Adipocyte (in vitro differentiated cells): ENCODE results near the gene MIOS.
A peak's percentile ranks its signal among the peaks of the same experiment; 100 is the strongest.

Experiments used
- DNase-seq: peaks from one replicate; pipeline ENCODE4 v3.0.0-alpha.2; 2015; ENCODE audit warnings: low read depth
- H3K27me3 ChIP-seq: replicated peaks from 2 replicates; pipeline ENCODE4 v1.7.0; 2013; ENCODE audit warnings: mild to moderate bottlenecking, low read length, moderate library complexity; ENCODE audit not compliant: control insufficient read depth, insufficient read depth
- H3K36me3 ChIP-seq: 2 replicates; pipeline ENCODE4 v1.7.0; 2013; ENCODE audit warnings: low read length, mild to moderate bottlenecking, moderate library complexity; ENCODE audit not compliant: control insufficient read depth, insufficient read depth, severe bottlenecking
- H3K4me1 ChIP-seq: 2 replicates; pipeline ENCODE4 v1.7.0; 2013; ENCODE audit warnings: mild to moderate bottlenecking, low read length, moderate library complexity; ENCODE audit not compliant: control insufficient read depth, insufficient read depth
- H3K4me3 ChIP-seq: 2 replicates; pipeline ENCODE4 v1.7.0; 2013; ENCODE audit warnings: mild to moderate bottlenecking, low read length, moderate library complexity
- H3K9ac ChIP-seq: 2 replicates; pipeline ENCODE4 v1.7.0; 2013; ENCODE audit warnings: mild to moderate bottlenecking, low read length, moderate library complexity
- H3K9me3 ChIP-seq: 2 replicates; pipeline ENCODE4 v1.7.0; 2013; ENCODE audit warnings: mild to moderate bottlenecking, low read length, moderate library complexity; ENCODE audit not compliant: control insufficient read depth

The MIOS gene

DNA sequence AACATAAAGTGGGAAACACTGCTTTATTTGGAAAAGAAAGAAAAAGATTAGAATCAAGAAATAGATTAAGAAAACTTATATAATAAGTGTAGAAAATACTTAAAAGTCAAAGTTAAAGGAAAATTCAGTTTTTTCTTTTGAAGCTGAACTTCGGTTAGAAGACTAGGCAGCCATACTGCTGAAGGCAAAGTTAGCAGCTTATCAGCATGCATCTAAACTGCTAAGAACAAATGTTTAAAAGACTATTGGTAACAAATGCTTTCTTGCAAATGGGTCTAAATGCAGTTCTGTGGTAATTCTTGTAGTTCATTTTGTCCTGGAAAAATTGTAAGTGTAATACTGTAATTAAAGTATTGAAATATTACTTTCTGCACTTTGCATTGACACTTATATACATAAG, 18.0 kb downstream of the MIOS start:
- Histone ChIP-seq H3K9me3 (no peaks in the 10 kb centered on the region), H3K4me3 (no peak overlapping the region), H3K27me3 (no peaks in the 10 kb centered on the region), H3K4me1 (no peaks in the 10 kb centered on the region), H3K9ac (no peak overlapping the region), H3K36me3 (peaks cover 6% of the 10 kb centered on the region)
- no peak for DNase-seq

DNA sequence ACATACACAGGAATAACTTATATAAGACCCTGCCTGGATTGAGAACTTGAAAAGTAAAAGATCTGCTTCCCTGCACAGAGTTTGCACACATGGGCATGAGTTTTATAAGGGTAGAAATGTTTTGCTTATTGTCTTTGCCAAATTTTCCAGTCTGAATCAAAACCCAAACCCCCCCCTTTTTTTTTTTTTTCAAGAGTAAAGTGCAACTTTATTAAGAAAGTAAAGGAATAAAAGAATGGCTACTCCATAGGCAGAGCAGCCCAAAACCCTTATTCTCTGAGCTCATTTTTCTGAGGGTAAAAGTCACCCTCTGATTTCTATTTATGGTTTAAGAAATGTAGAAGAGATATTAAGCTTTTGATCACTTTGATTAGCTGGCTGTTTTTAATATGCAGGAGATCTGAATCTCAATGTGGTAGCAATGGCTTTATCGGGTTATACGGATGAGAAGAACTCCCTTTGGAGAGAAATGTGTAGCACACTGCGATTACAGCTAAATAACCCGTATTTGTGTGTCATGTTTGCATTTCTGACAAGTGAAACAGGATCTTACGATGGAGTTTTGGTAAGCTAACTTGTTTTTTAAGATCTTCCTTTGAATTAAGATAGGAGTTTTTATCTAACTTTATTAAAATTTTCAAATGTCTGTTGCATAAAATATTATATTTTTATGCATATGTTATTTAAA, 18.7 kb downstream of the MIOS start:
- peaks cover 10% of the 10 kb centered on the region for H3K36me3 ChIP-seq
- H3K9ac ChIP-seq = no peak overlapping the region
- H3K27me3 ChIP-seq = no peaks in the 10 kb centered on the region
- DNase-seq = no peak
- H3K4me3 ChIP-seq = no peak overlapping the region
- no peaks in the 10 kb centered on the region for H3K9me3 ChIP-seq
- H3K4me1 ChIP-seq = no peaks in the 10 kb centered on the region

DNA sequence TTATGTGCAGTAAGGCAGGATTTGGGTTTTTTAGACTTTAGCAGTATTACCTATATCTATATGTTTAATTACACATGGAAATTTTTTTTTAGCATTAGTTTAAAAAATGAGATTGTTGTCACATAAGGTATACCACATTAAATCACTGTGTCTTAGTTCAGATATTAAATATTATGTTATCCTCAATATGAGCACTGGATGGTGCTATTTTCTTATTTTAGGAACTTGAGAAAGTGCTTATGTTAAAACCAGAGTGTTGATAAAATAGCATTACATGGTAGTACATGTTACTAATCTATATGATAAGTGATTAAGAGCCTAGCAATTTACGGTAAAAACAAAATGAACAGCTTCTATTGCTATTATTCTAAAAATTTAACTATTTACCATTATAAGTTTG, 28.8 kb downstream of the MIOS start:
- Histone ChIP-seq H3K9ac (no peak overlapping the region), H3K9me3 (no peaks in the 10 kb centered on the region), H3K36me3 (peaks cover 23% of the 10 kb centered on the region), H3K4me3 (no peak overlapping the region), H3K4me1 (peaks cover 5% of the 10 kb centered on the region), H3K27me3 (no peaks in the 10 kb centered on the region)
- DNase-seq = peak; percentile 73

DNA sequence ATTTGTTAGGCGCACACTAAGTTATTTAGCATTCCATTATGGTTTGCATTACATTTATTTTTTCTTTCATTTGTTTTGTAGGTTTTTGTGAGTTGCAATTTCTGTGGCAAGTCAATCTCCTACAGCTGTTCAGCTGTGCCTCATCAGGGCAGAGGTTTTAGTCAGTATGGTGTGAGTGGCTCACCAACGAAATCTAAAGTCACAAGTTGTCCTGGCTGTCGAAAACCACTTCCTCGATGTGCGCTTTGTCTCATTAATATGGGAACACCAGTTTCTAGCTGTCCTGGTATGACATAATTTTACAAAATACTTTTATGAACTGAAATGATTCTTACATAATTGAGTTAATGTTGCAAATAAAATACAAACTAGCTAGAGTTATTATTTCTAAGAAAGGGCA, 29.5 kb downstream of the MIOS start:
- H3K9me3 ChIP-seq = no peaks in the 10 kb centered on the region
- peaks cover 5% of the 10 kb centered on the region for H3K4me1 ChIP-seq
- no peaks in the 10 kb centered on the region for H3K27me3 ChIP-seq
- H3K36me3 ChIP-seq = peaks cover 23% of the 10 kb centered on the region
- H3K9ac ChIP-seq = no peak overlapping the region
- DNase-seq = no peak
- no peak overlapping the region for H3K4me3 ChIP-seq

DNA sequence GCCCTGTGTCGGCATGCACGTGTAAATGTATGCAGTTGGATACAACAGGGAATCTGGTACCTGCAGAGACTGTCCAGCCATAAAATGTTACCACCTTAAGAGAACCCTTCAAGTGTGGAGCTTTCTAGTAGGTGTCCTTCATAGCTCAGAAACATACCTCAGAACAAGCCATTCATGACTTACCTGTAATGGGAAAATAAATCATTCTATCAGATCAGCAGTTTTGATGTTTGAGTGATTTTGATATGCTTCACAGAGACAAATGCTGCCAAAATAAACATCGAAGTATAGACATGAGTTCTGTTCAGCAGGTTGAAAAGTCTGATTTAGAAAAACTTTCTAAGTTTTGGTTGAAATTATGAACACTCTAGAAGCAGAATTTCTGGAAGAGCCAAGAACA, 40.3 kb downstream of the MIOS start:
- Histone ChIP-seq H3K36me3 (peaks cover 18% of the 10 kb centered on the region), H3K4me1 (no peaks in the 10 kb centered on the region), H3K4me3 (no peak overlapping the region), H3K9ac (no peak overlapping the region), H3K9me3 (no peaks in the 10 kb centered on the region), H3K27me3 (no peaks in the 10 kb centered on the region)
- no peak for DNase-seq

DNA sequence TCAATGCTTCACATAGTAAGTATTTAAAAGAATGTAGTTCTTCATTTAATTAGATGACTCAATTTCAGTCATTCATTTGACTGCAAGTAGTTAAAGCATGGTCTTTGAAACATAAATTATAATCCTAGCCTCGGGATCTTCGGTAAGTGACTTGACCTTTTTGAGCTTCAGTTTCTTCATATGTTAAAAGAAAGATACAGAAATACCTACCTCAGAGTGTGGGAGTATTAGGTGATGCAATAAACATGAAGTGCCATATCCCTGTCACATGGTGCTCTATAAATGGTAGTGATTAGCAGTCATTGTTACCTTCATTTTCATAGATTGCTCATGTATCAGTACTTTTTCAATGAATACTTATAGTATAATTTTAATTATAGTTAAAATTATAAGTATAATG, 42.6 kb downstream of the MIOS start:
- Histone ChIP-seq H3K4me1 (no peaks in the 10 kb centered on the region), H3K36me3 (peaks cover 18% of the 10 kb centered on the region), H3K9me3 (no peaks in the 10 kb centered on the region), H3K27me3 (no peaks in the 10 kb centered on the region), H3K4me3 (no peak overlapping the region), H3K9ac (no peak overlapping the region)
- DNase-seq = no peak

DNA sequence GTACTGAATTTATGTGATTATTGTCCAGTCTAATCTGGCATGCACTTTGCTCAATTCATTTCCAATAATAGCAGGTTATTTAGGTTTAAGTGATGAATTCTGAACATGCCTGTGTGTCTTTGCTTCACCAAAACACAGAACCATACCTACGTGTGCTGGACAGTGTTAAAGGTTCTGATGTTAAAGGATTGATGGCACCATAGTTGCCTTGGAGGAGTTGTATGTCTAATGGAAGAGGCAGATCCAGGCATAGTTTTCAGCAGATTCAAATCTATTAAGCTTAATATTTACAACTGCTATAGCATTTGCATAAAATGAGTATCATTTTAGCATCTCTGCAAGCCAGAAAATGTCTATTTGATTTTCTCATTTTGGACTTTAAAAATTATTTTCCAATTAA, 45.8 kb downstream of the MIOS start:
- Histone ChIP-seq H3K27me3 (no peaks in the 10 kb centered on the region), H3K4me1 (no peaks in the 10 kb centered on the region), H3K9me3 (no peaks in the 10 kb centered on the region), H3K36me3 (peaks cover 10% of the 10 kb centered on the region), H3K9ac (no peak overlapping the region), H3K4me3 (no peak overlapping the region)
- no peak for DNase-seq

DNA sequence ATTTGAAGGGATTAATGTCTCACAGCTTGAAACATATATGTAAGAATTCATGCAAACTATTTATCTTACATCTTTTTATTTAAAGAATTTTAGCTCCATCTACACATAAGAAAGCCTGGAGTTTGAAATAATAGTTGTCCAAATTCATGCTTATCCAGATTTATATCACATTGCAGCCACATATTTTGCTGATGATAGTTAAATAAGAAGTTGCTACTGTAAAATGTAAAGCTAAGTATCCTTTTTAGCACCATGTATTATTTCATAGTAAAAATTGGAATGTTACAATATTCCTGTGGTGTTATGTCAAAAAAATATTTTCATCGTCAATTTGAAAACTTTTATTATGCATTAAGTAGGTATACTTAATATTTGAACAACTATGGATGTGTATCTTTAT, 46.5 kb downstream of the MIOS start:
- no peak for DNase-seq
- no peak overlapping the region for H3K9ac ChIP-seq
- H3K4me3 ChIP-seq = no peak overlapping the region
- no peaks in the 10 kb centered on the region for H3K9me3 ChIP-seq
- peaks cover 4% of the 10 kb centered on the region for H3K36me3 ChIP-seq
- no peaks in the 10 kb centered on the region for H3K27me3 ChIP-seq
- H3K4me1 ChIP-seq = no peaks in the 10 kb centered on the region

DNA sequence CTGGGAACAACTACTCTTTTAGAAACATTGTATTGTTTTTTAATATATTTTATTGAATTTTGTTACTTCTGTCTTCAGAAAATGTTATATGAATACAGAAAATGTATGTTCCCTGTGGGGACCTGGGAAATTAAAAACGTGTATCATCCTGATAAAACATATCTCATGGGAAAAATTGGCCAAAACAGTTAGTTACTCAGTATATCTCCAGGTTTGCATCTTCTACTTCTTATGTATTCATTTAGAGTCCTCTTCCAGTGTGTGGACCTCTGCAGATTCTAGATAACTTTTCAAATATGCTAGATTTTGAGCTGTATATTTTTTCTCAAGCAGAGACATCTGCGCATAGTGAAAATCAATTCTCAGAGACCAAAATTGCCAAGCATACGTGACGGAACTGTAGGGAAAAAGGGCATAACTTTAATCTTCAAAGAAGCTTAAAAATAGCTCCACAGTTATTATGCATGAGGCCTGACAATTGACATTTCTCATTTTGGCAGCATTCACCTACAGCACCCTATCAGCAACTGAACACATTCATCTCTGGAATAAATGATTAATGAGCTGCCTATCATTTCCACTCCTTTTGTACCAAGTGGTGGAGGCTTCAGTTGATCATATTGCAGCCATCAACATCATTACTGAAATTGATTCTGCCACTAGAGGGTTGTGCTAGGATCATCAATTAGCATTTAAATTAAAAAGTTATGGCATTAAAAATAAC, 47.5 kb downstream of the MIOS start:
- Histone ChIP-seq H3K9me3 (no peaks in the 10 kb centered on the region), H3K27me3 (no peaks in the 10 kb centered on the region), H3K36me3 (peaks cover 2% of the 10 kb centered on the region), H3K9ac (no peak overlapping the region), H3K4me1 (no peaks in the 10 kb centered on the region), H3K4me3 (no peak overlapping the region)
- DNase-seq = no peak

DNA sequence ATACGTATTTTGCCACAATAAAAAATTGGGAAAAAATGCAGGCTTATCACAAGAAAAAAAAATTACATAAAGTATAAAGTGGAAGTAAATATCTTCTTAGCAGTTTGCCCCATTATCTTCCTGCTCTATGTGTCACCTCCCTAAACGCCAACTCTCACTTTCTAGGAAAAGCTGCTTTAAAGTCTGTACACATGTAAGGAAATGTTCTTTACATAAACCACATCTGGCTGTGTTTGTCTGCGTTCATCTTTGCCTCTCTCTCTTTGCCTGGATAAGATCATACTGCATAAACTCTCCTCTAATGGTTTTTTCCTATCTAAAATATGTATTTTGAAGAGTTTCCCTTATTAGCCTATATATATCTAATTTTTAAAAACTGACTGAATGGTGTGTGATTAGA, 50.9 kb downstream of the MIOS start:
- DNase-seq = no peak
- Histone ChIP-seq H3K9ac (no peak overlapping the region), H3K27me3 (no peaks in the 10 kb centered on the region), H3K9me3 (no peaks in the 10 kb centered on the region), H3K36me3 (no peaks in the 10 kb centered on the region), H3K4me1 (no peaks in the 10 kb centered on the region), H3K4me3 (no peak overlapping the region)

DNA sequence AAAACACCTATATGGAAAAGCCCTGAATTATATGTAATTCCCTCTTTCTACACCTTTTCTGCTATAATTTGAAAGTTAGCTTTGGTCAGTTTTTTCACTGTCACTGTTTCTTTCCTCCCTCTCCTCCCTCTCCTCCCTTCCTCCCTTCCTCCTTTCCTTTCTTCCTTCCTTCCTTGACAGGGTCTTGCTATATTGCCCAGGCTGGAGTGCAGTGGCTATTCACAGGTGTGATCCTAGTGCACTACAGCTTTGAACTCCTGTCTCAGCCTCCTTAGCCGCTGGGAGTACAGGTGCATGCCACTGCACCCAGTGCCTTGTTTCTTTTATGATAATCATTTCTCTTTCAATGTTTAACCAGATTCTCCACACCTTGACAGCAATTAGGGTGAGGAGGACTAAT, 51.7 kb downstream of the MIOS start:
- Histone ChIP-seq H3K36me3 (no peaks in the 10 kb centered on the region), H3K9ac (no peak overlapping the region), H3K9me3 (no peaks in the 10 kb centered on the region), H3K4me3 (no peak overlapping the region), H3K27me3 (no peaks in the 10 kb centered on the region), H3K4me1 (no peaks in the 10 kb centered on the region)
- DNase-seq = no peak

DNA sequence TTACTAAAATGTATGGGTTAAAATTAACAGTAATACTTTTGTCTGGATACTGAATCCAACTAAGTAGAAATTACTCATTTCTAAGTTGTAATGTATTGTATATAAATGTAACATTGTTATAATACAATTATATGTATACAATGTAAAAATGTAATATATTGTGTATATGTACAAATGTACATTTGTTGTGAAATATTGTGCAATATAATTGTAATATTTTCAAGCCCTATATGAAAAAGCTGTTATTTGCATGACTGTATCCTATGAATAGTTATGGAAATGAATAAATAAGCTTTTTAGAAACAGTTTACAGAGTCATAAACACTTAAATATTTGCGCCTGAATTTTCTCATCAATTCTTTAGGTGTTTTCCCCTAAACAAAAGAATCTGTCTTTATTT, 53.6 kb downstream of the MIOS start:
- H3K4me1 ChIP-seq = no peaks in the 10 kb centered on the region
- no peak overlapping the region for H3K4me3 ChIP-seq
- H3K36me3 ChIP-seq = no peaks in the 10 kb centered on the region
- H3K9me3 ChIP-seq = no peaks in the 10 kb centered on the region
- no peak overlapping the region for H3K9ac ChIP-seq
- H3K27me3 ChIP-seq = no peaks in the 10 kb centered on the region
- DNase-seq = no peak
